Transverse colon (tissue), 3 donors: ENCODE measurements around the gene CPA1.

Experiments used
- EP300 ChIP-seq: sonication (generic); formaldehyde crosslinking; IDR thresholded peaks from one replicate; pipeline ENCODE4 v1.6.1; 2017; ENCODE audit warnings: antibody characterized with exemption, low read depth
- TF ChIP-seq, protein P1 (sequence below), 5 experiments: fragments of 200-600 bp in 3 of 5; fragments of 450-650 bp in 2 of 5; sonication (generic) in 3 of 5; IDR thresholded peaks; 1 replicate in 2 of 5; 2 replicates in 3 of 5; pipeline ENCODE4 v1.5.1; 2016 to 2017; ENCODE audit warnings: antibody characterized with exemption in 5 of 5, inconsistent platforms in 3 of 5, mild to moderate bottlenecking in 2 of 5, moderate library complexity in 1 of 5

GRCh38 chr7:130396109-130396508 is 15.8 kb downstream of the CPA1 start:
- TF ChIP-seq, protein P1, sequence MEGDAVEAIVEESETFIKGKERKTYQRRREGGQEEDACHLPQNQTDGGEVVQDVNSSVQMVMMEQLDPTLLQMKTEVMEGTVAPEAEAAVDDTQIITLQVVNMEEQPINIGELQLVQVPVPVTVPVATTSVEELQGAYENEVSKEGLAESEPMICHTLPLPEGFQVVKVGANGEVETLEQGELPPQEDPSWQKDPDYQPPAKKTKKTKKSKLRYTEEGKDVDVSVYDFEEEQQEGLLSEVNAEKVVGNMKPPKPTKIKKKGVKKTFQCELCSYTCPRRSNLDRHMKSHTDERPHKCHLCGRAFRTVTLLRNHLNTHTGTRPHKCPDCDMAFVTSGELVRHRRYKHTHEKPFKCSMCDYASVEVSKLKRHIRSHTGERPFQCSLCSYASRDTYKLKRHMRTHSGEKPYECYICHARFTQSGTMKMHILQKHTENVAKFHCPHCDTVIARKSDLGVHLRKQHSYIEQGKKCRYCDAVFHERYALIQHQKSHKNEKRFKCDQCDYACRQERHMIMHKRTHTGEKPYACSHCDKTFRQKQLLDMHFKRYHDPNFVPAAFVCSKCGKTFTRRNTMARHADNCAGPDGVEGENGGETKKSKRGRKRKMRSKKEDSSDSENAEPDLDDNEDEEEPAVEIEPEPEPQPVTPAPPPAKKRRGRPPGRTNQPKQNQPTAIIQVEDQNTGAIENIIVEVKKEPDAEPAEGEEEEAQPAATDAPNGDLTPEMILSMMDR (IDR thresholded peaks at IDR 0.05) = no peak
- no peak for TF ChIP-seq EP300
